ENCODE measurements around the gene ZW10. TPM values are rescaled to one million over a fixed set of nuclear protein-coding genes. Genes with fewer than 3 reads are reported as not detected.

Gene ZW10
- total RNA-seq, 1 experiment from 2014 or later = 21.0 TPM

- H3K9me2 ChIP-seq (ENCODE audit: insufficient read depth) = no peaks in the 10 kb centered on the region
- peaks cover 16 to 23% of the 10 kb centered on the region in 2 experiments; a peak in 3 of 4 replicates for H3K36me3 ChIP-seq (ENCODE audit: control insufficient read depth in 1 of 2, insufficient read depth in 2 of 2, low read length in 2 of 2)
- CTCF ChIA-PET = no interaction called here
- H3K4me3 ChIP-seq (replicated peaks in 1 of 2; ENCODE audit: low read depth in 1 of 2, low read length in 2 of 2) = no peak overlapping the region
- no peak overlapping the region for H3K9ac ChIP-seq (ENCODE audit: low read length)
- no peaks in the 10 kb centered on the region for H3K79me2 ChIP-seq (ENCODE audit: insufficient read depth, low read length)
- no peak for DNase-seq (ENCODE audit: low read depth, low spot score)
- RAD21 ChIA-PET (ENCODE audit: low non-redundant PET in 1 of 2, low total read pairs in 2 of 2, uncharacterized antibody in 2 of 2, unreplicated experiment in 2 of 2) = no interaction called here
- intact Hi-C loops (cut with micrococcal nuclease) = no loop called here
- ATAC-seq = no peak
- no TSS peak for BruUV-seq (replicated peaks)
- H3K27ac ChIP-seq (ENCODE audit: low read depth, low read length) = no peak overlapping the region
- no peaks in the 10 kb centered on the region for H3K27me3 ChIP-seq (ENCODE audit: insufficient read depth, low read length)
- no peaks in the 10 kb centered on the region for H3K4me1 ChIP-seq (ENCODE audit: control insufficient read depth in 1 of 2, insufficient read depth in 2 of 2, low read length in 2 of 2)
- H3K9me3 ChIP-seq (ENCODE audit: control insufficient read depth in 1 of 2, insufficient read depth in 1 of 2, low read depth in 1 of 2, low read length in 2 of 2) = no peaks in the 10 kb centered on the region
- H2AFZ ChIP-seq (ENCODE audit: low read depth, low read length, poor library complexity, severe bottlenecking) = no peak overlapping the region
- TF ChIP-seq ZFX (IDR thresholded peaks at IDR 0.05) (no peak), ELF1 (IDR thresholded peaks at IDR 0.05; ENCODE audit: borderline replicate concordance, low read depth) (no peak), REST (IDR thresholded peaks at IDR 0.05; ENCODE audit: low read depth) (no peak), YY1 (IDR thresholded peaks at IDR 0.05; ENCODE audit: extremely low read depth, insufficient replicate concordance, low read depth, low read length) (no peak), JUND (IDR thresholded peaks at IDR 0.05) (no peak), RAD21 (IDR thresholded peaks at IDR 0.05; ENCODE audit: low read depth) (no peak), SP1 (IDR thresholded peaks at IDR 0.05; ENCODE audit: low read depth) (no peak), EGR1 (IDR thresholded peaks at IDR 0.05; ENCODE audit: low read depth) (no peak), ZNF274 (IDR thresholded peaks at IDR 0.05; ENCODE audit: low read depth, low read length) (no peak), EZH2phosphoT487 (IDR thresholded peaks at IDR 0.05; ENCODE audit: borderline replicate concordance) (no peak), SIN3A (IDR thresholded peaks at IDR 0.05; ENCODE audit: low read depth) (no peak)
- TF ChIP-seq, protein P1, sequence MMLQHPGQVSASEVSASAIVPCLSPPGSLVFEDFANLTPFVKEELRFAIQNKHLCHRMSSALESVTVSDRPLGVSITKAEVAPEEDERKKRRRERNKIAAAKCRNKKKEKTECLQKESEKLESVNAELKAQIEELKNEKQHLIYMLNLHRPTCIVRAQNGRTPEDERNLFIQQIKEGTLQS (IDR thresholded peaks at IDR 0.05) = no peak
- TF ChIP-seq, protein P2, sequence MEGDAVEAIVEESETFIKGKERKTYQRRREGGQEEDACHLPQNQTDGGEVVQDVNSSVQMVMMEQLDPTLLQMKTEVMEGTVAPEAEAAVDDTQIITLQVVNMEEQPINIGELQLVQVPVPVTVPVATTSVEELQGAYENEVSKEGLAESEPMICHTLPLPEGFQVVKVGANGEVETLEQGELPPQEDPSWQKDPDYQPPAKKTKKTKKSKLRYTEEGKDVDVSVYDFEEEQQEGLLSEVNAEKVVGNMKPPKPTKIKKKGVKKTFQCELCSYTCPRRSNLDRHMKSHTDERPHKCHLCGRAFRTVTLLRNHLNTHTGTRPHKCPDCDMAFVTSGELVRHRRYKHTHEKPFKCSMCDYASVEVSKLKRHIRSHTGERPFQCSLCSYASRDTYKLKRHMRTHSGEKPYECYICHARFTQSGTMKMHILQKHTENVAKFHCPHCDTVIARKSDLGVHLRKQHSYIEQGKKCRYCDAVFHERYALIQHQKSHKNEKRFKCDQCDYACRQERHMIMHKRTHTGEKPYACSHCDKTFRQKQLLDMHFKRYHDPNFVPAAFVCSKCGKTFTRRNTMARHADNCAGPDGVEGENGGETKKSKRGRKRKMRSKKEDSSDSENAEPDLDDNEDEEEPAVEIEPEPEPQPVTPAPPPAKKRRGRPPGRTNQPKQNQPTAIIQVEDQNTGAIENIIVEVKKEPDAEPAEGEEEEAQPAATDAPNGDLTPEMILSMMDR (IDR thresholded peaks at IDR 0.05 in 2 of 3, conservative IDR thresholded peaks at IDR 0.05 in 1 of 3; ENCODE audit: borderline replicate concordance in 1 of 3, insufficient read depth in 1 of 3, low read depth in 2 of 3, low read length in 2 of 3) = no peak
- H4K20me1 ChIP-seq (ENCODE audit: insufficient read depth) = no peaks in the 10 kb centered on the region
- H3K4me2 ChIP-seq (ENCODE audit: low read length) = no peak overlapping the region
- POLR2A ChIA-PET = no interaction called here
Measured at GRCh38 chr11:113752932-113753331, 20.6 kb downstream of the ZW10 start.

Measured in HCT116 (cell line).